ENCODE measurements around the gene MORN5. TPM values are rescaled to one million over a fixed set of nuclear protein-coding genes. Genes with fewer than 3 reads are reported as not detected.
A peak's percentile ranks its signal among the peaks of the same experiment; 100 is the strongest.

MORN5 gene
- total RNA-seq, 1 donor from 2014 or later = 0.64 TPM

GRCh38 chr9:122138560-122139268 is 21.0 kb upstream of the MORN5 start:
- no peak overlapping the region for H3K27ac Mint-ChIP-seq (ENCODE audit: unreplicated experiment)
- TF ChIP-seq CTCF (IDR thresholded peaks at IDR 0.05; ENCODE audit: unreplicated experiment) = no peak

GRCh38 chr9:122140368-122141193 is 19.1 kb upstream of the MORN5 start:
- Mint-ChIP-seq H3K9me3 (ENCODE audit: unreplicated experiment) (no peaks in the 10 kb centered on the region), H3K27me3 (ENCODE audit: unreplicated experiment) (peaks cover 3% of the 10 kb centered on the region), H3K4me1 (ENCODE audit: unreplicated experiment) (peaks cover 40% of the 10 kb centered on the region), H3K27ac (ENCODE audit: unreplicated experiment) (peak overlapping the region; percentile 71), H3K36me3 (ENCODE audit: low read depth, unreplicated experiment) (peaks cover 14% of the 10 kb centered on the region), H3K4me3 (ENCODE audit: unreplicated experiment) (no peak overlapping the region)
- TF ChIP-seq CTCF (IDR thresholded peaks at IDR 0.05; ENCODE audit: unreplicated experiment) = no peak
- no peak for DNase-seq (ENCODE audit: low spot score)

More at GRCh38 chr9:122138560-122139268, 21.0 kb upstream of the MORN5 start:
- H3K4me1 Mint-ChIP-seq (ENCODE audit: unreplicated experiment) = peaks cover 44% of the 10 kb centered on the region
- H3K36me3 Mint-ChIP-seq (ENCODE audit: low read depth, unreplicated experiment) = peaks cover 4% of the 10 kb centered on the region
- no peaks in the 10 kb centered on the region for H3K9me3 Mint-ChIP-seq (ENCODE audit: unreplicated experiment)
- no peak overlapping the region for H3K4me3 Mint-ChIP-seq (ENCODE audit: unreplicated experiment)
- peaks cover 6% of the 10 kb centered on the region for H3K27me3 Mint-ChIP-seq (ENCODE audit: unreplicated experiment)
- DNase-seq (ENCODE audit: low spot score) = no peak

DNA sequence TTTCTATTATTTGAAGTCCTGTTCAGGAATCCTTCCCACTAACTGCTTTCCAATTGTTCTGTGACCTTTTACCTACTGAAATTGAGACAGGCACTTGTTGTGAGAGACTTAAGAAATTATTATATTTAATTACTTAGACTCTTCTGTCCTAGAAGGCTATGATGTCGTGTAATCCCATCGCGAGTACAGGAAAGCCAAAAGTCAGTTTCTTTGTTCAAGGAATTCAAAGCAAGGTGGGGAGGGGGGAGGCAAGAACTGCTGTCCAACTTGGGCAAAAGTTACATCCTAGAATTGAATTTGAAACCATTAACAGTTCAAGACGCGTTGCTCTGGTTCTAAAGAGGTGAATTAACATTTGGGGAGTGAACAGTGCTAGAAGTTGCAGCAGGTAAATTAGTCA is 18.0 kb upstream of the MORN5 start:
- Mint-ChIP-seq H3K9me3 (ENCODE audit: unreplicated experiment) (no peaks in the 10 kb centered on the region), H3K27ac (ENCODE audit: unreplicated experiment) (no peak overlapping the region), H3K4me3 (ENCODE audit: unreplicated experiment) (no peak overlapping the region), H3K36me3 (ENCODE audit: low read depth, unreplicated experiment) (peaks cover 14% of the 10 kb centered on the region), H3K27me3 (ENCODE audit: unreplicated experiment) (peaks cover 3% of the 10 kb centered on the region), H3K4me1 (ENCODE audit: unreplicated experiment) (peaks cover 40% of the 10 kb centered on the region)
- DNase-seq (ENCODE audit: low spot score) = no peak
- no peak for TF ChIP-seq CTCF (IDR thresholded peaks at IDR 0.05; ENCODE audit: unreplicated experiment)

DNA sequence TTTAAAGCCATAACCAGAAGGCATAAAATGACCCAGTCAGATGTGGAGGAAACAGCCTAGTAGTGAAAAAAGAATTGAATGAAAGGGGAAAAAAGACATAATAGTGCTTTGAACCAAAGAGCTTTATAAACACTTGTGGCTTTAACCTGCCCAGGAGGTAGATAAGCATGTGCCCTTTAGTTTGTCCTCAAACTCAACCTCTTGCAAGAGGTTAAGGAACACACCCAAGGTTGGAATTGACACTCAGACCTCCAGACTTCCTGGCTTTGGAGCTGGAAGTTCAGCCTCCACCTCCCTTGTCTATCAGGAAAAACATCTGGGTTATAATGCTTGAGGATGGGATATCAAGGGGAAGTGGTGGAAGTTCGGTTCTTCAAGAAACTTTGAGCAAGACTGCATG is 16.4 kb upstream of the MORN5 start:
- H3K9me3 Mint-ChIP-seq (ENCODE audit: unreplicated experiment) = no peaks in the 10 kb centered on the region
- no peak for DNase-seq (ENCODE audit: low spot score)
- peaks cover 3% of the 10 kb centered on the region for H3K27me3 Mint-ChIP-seq (ENCODE audit: unreplicated experiment)
- H3K27ac Mint-ChIP-seq (ENCODE audit: unreplicated experiment) = no peak overlapping the region
- TF ChIP-seq CTCF (IDR thresholded peaks at IDR 0.05; ENCODE audit: unreplicated experiment) = no peak
- peaks cover 40% of the 10 kb centered on the region for H3K4me1 Mint-ChIP-seq (ENCODE audit: unreplicated experiment)
- peaks cover 18% of the 10 kb centered on the region for H3K36me3 Mint-ChIP-seq (ENCODE audit: low read depth, unreplicated experiment)
- peak overlapping the region; percentile 22 for H3K4me3 Mint-ChIP-seq (ENCODE audit: unreplicated experiment)

Measured in endothelial cell (in vitro differentiated cells).